HG03175 (cell line): Measurements from ENCODE around the gene MARK4.
"Not testable (repeated sequence)": the region's sequence is repeated elsewhere in the genome, so short reads cannot be mapped to it uniquely, and the experiment has no call there.

Experiments used
- ATAC-seq: cut with Tn5 transposase; IDR thresholded peaks from one replicate; pipeline ENCODE4 v1.9.1; 2021; ENCODE audit warnings: mild to moderate bottlenecking, moderate library complexity; ENCODE audit not compliant: unreplicated experiment

The MARK4 gene

DNA sequence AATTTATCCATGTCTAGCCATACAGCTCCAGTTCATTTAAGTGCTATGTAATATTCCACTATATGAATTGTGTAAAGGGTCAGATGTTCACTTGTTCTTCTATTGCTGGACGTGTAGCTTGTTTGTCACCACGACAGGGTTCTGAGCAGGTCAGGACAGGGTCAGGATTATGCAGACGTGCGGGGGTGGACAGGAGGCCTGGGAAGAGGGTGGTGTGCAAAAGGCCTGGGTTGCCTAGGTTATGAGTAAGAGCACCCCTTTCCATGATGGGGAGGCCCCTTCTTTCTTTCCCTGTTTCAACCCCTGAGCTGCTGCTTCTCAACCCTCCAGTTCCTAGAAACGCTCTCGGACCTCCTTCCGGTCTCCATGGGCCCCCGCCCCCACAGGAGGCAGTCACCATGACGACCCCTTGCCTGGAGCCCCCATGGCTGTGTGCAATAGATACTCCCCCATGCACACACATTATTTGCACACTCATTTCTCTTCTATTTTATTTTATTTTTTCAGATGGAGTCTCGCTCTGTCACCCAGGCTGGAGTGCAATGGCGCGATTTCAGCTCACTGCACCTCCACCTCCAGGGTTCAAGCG, 7.8 kb upstream of the MARK4 start:
- ATAC-seq, result no peak

DNA sequence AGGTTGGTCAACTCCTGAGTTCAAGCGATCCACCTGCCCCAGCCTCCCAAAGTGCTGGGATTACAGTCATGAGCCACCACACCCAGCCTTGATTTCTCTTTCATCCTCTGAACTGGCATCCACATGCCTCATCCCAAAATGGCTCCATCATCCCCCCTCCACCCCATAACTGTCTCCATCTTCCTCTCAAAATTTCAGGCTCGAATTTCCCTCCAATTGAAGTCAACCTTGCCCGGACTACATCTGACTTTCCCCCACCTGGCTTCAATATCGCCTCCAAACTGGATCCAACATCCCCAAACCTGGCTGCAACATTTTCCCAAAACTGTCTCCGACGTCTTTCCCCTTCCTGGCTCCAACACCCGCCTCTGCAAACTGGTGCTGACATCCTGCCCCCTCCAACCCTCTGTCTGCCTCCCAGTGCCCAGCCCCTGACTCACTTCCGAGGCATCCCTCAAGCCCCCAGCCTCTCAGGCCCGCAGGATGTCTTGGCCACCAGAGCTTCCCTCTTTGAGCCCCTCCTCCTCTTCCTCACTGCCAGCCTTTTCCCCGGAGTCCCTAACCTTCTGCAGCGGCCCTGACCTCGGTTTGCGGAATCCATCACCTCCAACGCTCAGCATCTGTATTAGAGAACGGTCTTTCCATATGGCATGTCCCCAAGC, 6.8 kb upstream of the MARK4 start:
- ATAC-seq, result no peak

GRCh38 chr19:45245334-45245787, 5.7 kb upstream of the MARK4 start, which contains the start of gene EXOC3L2:
EXOC3L2 (minus strand) TSS chr19:45245407; CDS start chr19:45239045, 6,362 bp downstream.
- no peak for ATAC-seq

DNA sequence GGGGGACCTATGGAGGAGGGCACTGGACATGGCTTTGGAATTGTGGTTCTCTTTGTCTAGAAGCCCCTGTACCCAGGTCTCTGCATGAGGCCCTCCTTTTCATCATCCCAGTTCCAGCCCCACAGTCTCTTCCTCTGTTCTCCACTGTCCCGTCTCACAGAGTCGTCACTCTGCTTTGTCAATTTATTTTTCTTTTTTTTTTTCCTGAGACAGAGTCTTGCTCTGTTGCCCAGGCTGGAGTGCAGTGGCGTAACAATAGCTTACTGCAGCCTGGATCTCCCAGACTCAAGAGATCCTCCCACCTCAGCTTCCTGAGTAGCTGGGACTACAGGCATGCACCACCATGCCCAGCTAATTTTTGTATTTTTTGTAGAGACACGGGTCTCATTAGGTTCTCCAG, 5.2 kb upstream of the MARK4 start:
- ATAC-seq, result no peak

GRCh38 chr19:45247136-45247535, 3.9 kb upstream of the MARK4 start:
- no peak for ATAC-seq

DNA sequence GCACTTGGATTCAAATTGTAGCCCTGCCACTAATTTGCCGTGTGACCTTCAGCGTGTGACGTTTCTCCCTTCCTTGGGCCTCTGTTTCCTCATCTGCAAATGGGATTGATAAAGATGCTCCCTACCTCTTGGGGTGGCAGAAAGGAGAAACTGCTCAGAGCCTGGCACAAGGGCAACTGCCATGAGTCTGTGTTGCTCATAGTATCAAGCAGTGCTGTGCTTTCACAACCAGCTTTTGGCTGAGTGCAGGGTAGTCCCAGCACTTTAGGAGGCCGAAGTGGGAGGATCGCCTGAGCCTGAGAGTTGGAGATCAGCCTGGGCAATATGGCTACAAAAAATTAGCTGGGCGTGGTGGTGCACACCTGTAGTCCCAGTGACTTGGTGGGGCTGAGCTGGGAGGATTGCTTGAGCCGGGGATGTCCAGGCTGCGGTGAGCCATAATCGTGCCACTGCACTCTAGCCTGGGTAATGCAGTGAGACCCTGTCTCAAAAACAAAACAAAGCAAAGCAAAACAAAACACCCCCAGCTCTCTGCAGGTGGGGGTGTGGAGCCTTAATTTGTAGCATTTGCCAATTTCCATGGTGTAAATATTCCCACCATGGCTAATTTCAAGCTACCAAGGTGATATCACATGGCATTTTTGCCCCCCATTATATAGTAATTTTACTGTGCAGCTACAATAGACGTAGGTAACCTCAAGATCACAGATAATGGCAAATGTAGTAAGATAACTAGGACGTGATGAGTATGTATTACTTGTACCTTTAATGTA, 1.6 kb upstream of the MARK4 start:
- ATAC-seq, result no peak

- ATAC-seq, result no peak
Measured at GRCh38 chr19:45250216-45250831, 747 bp upstream of the MARK4 start.

GRCh38 chr19:45251452-45252354, 632 bp downstream of the MARK4 start:
- no peak for ATAC-seq

DNA sequence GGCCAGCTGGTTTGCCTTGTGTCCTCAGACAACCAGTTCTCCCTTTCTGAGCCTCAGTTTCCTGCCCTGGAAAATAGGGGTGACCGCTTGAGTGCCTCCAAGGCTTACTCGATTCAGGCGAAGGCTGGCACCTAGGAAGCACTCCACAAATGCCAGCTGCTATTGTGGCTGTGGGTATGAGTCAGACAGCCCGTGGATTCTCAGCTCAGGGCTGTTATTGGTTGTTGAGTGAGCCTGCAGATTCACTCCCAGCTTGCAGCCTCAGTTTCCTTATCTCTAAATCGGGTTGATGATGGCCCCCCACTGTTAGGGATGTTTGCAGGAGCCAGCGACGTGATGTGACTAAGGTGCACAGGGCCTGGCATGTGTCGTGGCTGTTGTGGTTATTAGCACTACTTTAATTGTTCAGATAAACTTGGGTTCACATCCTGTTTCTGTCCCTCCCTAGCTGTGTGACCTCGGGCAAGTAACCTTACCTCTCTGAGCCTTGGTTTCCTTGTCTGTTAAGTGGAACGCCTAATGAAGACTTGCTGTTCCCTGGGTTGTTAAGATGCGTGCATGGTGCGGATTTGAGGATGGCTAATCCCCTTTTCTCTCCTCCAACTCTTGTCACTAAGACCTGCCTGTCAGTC, 2.4 kb downstream of the MARK4 start:
- ATAC-seq, result no peak

GRCh38 chr19:45254044-45254531, 3.0 kb downstream of the MARK4 start:
- ATAC-seq, result no peak

DNA sequence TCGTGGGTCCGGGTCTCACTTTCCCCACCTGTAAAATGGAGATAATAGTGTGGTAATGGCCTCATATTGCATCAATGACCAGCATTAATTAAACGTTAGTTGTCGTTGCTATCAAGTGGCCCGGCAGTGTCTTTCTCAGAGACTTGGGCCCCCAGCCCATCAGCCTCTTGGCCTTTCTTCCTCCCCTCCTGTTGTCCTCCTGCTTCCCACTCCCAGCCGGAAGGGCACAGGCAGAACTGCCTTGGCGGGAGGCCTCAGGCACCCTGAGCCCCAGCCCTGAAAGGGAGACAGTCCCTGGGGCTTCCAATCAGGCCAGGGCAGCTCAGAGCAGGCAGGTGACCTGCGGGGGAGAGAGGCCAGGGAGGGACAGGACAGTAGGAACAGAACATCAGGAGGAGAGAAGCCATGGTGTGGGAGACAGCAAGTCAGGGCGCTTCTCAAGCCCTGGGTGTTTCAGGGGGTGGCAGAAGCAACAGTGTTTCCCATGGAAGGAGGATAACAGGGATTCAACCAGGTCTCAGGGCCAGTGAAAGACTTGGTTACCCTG, 4.6 kb downstream of the MARK4 start:
- no peak for ATAC-seq

- ATAC-seq, result no peak
Measured at GRCh38 chr19:45256836-45257235, 5.8 kb downstream of the MARK4 start.

GRCh38 chr19:45258862-45259261, 7.8 kb downstream of the MARK4 start:
- no peak for ATAC-seq

DNA sequence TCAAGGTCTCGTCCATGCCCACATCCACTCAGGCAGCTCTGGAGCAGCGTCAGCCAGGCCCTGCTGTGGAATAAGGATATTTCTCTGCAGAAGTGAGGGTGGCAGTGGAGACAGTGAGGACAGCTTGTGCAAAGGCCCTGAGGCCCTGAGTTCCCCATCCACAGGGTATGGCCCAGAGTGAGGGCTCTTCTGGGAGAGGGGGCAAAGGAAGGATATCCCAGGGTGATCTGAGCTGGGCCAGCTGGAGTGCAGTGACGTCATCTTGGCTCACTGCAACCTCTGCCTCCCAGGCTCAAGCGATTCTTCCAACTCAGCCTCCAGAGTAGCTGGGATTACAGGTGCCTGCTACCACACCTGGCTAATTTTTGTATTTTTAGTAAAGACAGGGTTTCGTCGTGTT, 11.5 kb downstream of the MARK4 start:
- no peak for ATAC-seq

DNA sequence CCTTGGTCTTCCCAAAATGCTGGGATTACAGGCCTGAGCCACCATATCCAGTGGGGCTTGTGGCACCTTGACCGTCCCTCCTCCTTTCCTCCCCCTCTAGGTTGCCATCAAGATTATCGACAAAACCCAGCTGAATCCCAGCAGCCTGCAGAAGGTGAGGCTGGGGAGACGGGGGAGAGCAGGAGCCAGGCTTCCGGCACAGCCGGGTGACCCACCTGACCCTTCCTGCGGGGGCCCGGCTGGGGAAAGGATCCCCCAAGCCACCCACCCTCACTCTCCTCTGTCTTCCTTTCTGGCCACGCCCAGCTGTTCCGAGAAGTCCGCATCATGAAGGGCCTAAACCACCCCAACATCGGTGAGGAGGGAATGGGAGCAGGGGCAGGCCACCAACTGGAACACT, 11.9 kb downstream of the MARK4 start:
- no peak for ATAC-seq

DNA sequence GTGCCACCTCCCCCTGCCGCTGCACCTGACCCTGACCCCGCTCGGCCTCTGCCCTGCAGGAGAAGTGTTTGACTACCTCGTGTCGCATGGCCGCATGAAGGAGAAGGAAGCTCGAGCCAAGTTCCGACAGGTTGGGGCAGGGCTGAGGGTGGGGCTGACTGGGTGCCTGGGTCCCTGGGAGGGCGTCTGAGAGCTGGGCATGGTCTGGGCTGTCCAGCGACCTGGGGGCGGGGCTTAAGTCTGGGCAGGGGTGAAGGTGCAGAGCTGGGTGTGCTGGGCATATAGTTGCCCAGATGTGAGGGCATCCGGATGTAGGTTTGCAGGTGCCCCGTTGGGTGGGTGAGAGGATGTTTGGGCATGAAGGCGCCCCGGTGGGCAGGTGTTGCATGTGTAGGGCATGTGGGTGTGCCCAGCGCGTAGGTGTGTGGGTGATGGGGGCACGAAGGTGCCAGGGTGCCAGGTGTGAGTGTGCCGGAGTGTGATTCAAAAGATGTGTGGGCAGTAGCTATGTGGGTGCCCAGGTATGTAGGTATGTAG, 13.8 kb downstream of the MARK4 start:
- ATAC-seq, result no peak

- ATAC-seq, result no peak
Measured at GRCh38 chr19:45265375-45265774, 14.3 kb downstream of the MARK4 start.

DNA sequence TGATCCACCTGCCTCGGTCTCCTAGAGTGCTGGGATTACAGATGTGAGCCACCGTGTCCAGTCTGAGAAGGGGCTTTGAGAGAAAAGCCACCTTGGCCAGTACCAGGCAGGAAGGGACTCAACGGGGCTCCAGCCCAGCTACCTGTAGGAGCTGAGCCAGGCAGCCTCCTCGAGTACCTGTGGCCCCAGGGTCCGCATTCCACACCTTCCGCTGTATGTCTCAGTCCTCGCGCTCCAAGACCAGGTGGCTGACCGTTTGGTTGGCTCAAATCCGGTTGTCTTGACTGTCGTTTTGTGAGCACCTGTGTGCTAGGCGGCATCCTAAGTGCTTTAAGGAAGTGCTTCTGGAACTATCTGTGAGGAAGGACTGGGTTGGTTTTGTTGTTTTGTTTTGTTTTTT, 16.2 kb downstream of the MARK4 start:
- no peak for ATAC-seq

DNA sequence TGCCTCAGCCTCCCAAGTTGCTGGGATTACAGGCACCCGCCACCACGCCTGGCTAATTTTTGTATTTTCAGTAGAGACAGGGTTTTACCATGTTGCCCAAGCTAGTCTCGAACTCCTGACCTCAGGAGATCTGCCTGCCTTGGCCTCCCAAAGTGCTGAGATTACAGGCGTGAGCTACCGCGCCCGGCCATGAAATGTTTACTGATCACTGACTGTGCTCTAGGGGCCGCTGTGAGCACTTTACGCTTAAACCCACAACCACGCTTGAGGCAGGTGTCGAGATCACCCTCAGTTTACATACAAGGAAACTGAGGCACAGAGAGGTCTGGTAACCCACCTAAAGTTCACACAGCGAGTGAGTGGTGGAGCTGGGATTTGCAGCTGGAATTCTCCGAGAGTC, 18.9 kb downstream of the MARK4 start:
- ATAC-seq, result not testable (repeated sequence)
